HG03575 (cell line): ENCODE measurements around the gene TNFRSF19.

ENCODE experiments used
- ATAC-seq: cut with Tn5 transposase; IDR thresholded peaks from one replicate; pipeline ENCODE4 v1.9.1; 2021; ENCODE audit not compliant: unreplicated experiment, insufficient number of reproducible peaks, low FRiP score; ENCODE audit errors: extremely low read depth

TNFRSF19 gene

GRCh38 chr13:23620211-23620610 lies 50.0 kb downstream of the TNFRSF19 start:
- no peak for ATAC-seq

DNA sequence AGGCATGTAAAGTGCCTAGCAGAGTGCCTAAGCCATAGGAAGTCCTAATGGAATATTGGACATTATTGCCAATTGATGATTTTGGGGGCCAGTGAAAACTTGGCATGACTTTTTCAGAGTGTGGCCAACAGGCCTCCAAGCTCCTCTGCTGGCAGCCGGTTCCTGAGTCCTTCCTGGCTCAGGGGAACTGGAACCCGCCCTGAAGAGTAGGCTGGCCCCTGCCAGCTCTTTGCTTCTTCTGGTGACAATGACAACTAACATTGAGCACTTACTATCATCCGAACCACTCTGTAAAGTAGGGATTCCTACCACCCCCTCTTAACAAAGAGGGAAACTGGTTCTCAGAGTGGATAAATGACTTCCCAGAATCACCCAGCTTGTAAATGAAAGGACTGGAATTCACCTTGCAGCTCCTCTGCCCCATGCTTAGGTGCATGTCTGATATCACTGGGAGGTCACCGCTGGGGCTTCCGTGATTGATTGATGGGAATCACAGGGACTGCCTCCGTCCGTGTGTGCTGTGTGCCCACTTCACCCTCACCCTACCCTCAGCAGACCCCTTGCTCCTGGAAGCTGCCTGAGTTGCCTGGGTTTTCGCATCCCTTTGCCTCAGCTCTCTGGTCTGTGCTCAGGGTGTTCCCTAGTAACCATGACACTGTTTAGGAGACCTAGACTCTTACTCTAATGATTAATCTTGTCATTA lies 50.6 kb downstream of the TNFRSF19 start:
- ATAC-seq: no peak

DNA sequence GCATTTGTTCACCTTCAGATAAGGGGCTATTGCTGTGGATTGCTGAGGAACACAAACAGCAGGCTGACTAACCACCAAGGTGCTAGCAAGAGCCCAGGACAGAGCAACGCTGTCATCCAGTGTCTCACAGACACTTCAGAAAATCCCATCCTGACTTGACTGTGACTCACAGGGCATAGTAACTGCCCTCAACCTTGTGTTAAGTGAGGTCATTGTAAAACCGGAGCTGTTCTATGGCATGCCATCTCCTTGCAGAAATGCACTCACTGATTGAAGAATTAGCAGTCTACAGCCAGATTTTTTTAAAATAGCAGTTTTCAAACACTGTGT lies 51.1 kb downstream of the TNFRSF19 start:
- ATAC-seq: no peak

- no peak for ATAC-seq
These were observed 52.8 kb downstream of the TNFRSF19 start for GRCh38 chr13:23622985-23623384.

DNA sequence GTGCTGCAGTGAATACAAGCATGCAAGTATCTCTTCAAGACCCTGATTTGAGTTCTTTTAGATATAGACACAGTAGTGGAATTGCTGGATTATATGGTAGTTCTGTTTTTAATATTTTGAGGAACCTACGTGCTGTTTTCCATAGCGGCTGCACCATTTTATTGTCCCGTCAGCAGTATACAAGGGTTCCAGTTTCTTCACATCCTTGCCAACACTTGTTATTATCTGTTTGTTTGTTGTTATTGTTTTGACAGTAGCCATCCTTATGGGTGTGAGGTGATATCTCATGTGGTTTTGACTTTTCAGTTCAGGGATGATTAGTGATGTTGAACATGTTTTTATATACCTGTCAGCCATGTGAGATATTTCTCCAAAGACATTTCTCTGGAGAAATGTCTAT lies 53.2 kb downstream of the TNFRSF19 start:
- no peak for ATAC-seq

DNA sequence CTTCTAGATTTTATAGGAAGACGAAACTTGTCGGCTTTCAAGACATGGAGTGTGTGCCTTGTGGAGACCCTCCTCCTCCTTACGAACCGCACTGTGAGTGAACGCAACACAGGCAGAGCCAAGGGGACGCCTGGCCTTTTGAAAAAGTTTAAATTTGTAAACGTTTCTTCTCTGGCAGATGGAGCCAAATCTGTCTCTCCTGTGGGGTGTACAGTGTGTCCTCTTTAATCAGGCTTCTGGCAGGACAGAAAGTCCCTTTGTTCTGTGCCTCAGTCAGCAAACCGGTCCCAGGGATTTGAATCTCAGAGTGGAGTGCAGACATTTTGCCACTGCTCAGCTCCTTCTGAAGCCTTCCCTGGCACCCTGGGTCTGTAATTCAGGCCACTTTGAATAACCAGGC lies 56.5 kb downstream of the TNFRSF19 start:
- no peak for ATAC-seq

DNA sequence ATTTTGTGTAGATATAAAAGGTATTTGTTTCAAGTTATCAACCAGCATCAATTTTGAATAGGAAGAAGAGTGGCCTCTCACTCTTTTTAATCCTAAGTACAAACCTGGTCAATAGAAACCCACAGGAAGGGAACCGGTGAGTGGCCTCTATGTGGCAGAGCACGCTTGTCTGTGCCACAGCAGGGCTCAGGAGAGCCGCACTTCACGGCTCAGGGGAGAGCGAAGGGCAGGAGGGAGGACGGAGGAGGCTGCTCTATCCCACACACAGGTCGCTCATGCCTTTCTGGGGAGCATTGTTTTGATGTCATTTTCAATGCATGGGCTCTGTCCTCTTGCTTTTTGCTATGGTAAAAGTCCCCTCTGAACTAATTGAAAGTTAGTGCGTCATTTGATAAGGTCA lies 57.2 kb downstream of the TNFRSF19 start:
- no peak for ATAC-seq

DNA sequence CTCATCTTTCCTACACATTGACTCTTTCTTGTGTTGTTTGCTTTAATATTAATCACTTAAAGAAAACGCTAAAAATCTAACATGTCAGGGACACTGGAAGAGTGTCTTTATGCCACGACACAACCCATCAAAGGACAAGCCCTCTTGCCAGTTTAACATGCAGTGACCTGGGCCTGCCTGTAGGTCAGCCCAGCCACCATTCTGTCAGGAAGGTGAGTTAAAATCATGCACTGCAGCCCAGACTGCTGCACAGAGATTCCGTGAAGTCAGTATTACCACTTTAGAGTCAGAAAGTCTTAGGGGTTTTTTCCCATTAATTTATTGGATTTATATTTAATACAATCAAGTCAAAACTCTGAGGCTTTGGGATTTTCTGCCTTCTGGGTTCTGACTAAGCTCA lies 58.0 kb downstream of the TNFRSF19 start:
- no peak for ATAC-seq

GRCh38 chr13:23628765-23629565 lies 58.8 kb downstream of the TNFRSF19 start:
- no peak for ATAC-seq

DNA sequence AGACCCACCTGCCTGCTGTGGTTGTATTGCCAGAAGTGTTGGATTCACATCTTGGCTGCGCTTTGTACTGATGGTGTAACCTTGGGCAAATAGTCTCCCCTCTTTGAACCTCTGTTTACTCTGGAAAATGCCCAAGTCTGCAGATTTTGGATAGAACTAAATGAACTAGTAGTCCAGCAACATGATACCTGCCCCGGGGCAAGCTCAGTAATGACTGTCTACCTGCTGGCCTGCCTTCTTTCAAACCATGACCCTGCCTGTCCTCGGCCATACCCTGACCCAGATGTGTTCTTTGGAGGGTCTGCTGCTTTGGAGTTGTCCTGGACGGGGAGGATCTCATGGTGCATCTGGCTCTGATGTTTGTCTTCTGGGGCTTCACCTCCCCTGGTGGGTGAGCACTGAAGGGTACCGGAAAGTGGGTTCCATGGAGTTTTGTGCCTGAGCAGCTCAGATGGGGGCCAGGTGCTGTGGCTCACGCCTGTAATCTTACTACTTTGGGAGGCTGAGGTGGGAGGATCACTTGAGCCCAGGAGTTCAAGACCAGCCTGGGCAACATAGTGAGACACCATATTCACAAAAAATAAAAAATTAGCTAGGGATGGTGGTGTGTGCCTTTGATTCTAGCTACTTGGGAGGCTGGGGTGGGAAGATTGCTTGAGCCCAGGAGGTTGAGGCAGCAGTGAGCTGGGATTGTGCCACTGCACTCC lies 59.5 kb downstream of the TNFRSF19 start:
- ATAC-seq: no peak

DNA sequence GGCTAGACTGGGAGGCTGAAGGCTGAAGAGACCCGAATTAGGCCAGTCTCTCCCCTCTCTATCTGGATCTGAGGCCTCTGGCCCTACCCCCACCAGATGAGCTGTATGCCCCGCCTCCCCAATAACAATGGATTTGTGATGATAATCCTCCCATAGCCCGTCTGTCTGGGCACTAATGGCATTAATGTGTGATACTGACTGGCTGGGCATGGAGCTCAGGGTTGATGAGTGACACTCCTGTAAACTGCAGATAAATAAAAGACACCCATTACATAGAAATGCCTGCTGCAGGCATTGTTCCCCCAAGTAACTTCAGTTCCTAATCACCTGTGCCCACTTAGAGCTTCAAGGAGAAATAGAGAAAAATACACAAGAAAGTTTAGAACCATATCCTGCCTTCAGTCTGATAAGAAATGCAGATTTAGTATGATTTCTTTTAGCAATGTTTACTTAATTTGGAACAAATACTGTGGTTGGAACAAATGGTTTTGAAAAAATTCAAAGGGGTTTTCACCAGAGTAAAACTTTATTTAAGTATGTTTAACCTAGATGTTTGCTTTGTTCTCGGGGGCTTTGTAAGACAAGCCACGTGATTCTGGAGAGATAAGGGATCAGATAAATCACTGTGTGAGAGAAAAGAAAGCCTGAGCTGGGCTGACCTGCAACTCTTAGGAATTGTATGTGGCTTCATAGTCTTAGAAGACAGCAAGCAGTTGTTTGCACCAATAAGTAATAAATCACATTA lies 60.3 kb downstream of the TNFRSF19 start:
- ATAC-seq: no peak

DNA sequence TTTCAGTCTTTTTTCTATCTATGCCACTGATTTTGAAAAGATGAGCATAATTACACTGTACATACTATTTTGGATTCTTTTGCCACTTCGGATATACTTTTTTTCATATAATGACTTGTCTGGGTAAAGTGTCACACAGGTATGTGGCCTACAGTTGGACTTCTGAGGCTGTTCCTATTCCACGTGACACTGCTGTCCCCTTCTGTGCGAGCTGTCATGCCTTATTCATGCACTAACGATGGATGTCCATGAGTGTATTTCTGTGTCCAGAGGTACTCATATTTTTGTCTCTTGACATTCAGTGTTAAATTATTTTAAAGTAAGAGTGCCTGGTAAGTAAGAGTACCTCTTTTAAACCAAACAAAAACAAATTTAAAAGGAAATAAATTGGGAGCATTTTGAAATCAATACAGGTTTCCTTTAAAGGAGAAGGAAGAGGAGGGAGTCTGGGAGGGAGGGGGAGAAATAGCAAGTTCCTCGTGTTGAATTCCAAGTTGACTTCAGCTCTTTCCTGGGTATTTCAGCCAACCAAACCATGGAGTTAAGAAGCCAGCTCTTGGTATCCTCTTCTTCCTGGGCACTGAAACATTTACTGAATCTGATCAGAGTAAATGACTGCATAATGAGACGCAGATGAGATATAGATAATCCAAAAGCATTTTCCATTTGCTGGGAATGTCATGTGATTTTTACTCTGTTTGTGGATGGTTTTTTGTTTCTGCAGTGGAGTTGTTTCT lies 61.3 kb downstream of the TNFRSF19 start:
- no peak for ATAC-seq

- no peak for ATAC-seq
These were observed 61.9 kb downstream of the TNFRSF19 start for GRCh38 chr13:23632048-23632582.

DNA sequence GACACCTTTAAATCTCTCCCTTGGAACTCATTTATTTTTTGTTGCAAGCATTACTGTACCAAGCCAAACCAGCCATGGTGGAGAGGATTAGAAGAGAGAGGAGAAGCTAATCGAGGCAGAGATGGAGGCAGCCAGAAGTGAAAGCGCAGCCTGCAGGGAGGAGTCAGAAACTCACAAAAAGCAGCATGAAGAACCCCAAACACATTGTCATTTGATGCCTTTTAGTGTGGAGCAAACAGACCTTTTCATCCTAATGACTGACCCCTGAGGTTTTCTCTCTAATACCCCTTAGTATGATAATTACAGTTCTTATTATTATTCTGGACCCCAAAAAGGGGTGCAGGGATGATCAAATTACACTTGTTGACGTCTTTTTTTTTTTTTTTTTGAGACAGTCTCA lies 62.5 kb downstream of the TNFRSF19 start:
- ATAC-seq: no peak

DNA sequence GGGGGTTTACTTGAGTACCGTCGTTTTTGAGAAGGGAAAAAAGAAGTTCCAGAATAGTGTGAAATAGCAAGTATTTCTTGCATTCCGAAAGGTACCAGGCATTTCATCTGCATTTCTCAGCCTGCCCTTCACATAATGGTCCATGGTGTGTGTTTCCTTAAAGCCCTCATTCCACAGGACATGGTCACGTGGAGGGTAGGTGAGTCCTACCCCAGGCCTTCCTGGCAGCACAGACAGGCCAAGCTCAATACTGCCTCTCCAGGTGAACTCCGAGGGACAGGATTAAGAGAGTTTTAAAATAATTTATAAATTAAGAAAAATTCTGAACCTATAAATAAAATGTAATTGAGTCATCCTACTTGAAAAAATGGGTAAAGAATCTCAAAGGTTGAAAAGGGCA lies 64.7 kb downstream of the TNFRSF19 start:
- no peak for ATAC-seq

DNA sequence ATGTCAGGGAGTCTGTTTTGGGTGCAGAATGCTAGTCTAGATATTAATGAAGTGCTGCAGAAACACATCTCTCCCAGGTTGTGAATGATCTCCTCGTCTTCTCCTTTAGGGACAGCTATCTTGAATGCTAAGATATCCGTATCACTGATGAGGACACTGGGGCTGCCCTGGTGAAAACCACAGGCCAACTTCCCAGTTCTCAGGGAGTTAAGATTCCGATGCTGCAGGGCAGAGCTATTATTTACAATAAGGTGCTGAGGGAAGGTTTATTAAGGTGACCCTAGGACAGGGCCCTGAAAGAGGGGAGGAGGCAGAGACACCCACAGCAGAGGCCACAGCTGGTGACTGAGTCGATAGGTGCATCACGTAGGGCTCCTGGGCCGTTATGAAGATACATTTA lies 66.1 kb downstream of the TNFRSF19 start:
- ATAC-seq: no peak

GRCh38 chr13:23637829-23638228 lies 67.6 kb downstream of the TNFRSF19 start:
- no peak for ATAC-seq

- no peak for ATAC-seq
These were observed 69.5 kb downstream of the TNFRSF19 start for GRCh38 chr13:23639674-23640073.

DNA sequence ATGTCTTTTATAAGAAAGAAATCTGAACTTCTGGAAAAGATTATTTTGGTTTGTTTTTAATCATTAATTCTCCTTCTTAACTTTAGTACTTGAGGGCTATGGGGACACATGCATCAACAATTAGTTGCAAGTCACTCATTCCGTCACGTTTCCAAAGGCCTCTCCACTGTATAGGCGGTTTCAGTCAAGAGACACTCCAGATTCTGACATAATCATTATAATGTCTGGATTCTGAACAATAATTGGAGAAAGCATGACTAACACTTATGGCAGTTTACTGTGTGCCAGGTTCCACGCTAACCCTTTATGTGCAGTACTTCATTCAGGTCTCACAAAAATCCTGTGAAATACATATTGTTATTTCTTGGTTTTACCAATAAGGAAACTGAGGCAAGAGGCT lies 71.9 kb downstream of the TNFRSF19 start:
- no peak for ATAC-seq
